ENCODE measurements around the gene RAD23A.
"Not testable (repeated sequence)": the region's sequence is repeated elsewhere in the genome, so short reads cannot be mapped to it uniquely, and the experiment has no call there.

The RAD23A gene

GRCh38 chr19:12954612-12954962 is 8.9 kb downstream of the RAD23A start:
- no peak overlapping the region for H3K4me3 ChIP-seq (ENCODE audit: low read depth, low read length)

GRCh38 chr19:12955575-12955974 is 9.9 kb downstream of the RAD23A start:
- H3K4me3 ChIP-seq (ENCODE audit: low read depth, low read length), result not testable (repeated sequence)

- H3K4me3 ChIP-seq (ENCODE audit: low read depth, low read length), result peak overlapping the region; percentile 99
These were observed 10.3 kb downstream of the RAD23A start for GRCh38 chr19:12955996-12956395.

- H3K4me3 ChIP-seq (ENCODE audit: low read depth, low read length), result peak within 1 kb of the TSS; percentile 99
These were observed 11.1 kb downstream of the RAD23A start, which contains the start of gene GADD45GIP1 for GRCh38 chr19:12956446-12957388. Gene GADD45GIP1 (minus strand): TSS chr19:12957223. CDS start chr19:12957212, 11 bp downstream.

GRCh38 chr19:12957389-12957952 is 11.8 kb downstream of the RAD23A start:
- peak overlapping the region; percentile 99 for H3K4me3 ChIP-seq (ENCODE audit: low read depth, low read length)

GRCh38 chr19:12959481-12959880 is 13.8 kb downstream of the RAD23A start:
- H3K4me3 ChIP-seq (ENCODE audit: low read depth, low read length), result no peak overlapping the region

GRCh38 chr19:12965017-12965811 is 19.6 kb downstream of the RAD23A start:
- H3K4me3 ChIP-seq (ENCODE audit: low read depth, low read length), result no peak overlapping the region

GRCh38 chr19:12965812-12966135 is 20.1 kb downstream of the RAD23A start:
- no peak overlapping the region for H3K4me3 ChIP-seq (ENCODE audit: low read depth, low read length)

- no peak overlapping the region for H3K4me3 ChIP-seq (ENCODE audit: low read depth, low read length)
These were observed 22.2 kb downstream of the RAD23A start for GRCh38 chr19:12967907-12968306.

- no peak within 1 kb of the TSS for H3K4me3 ChIP-seq (ENCODE audit: low read depth, low read length)
These were observed 23.8 kb downstream of the RAD23A start, which contains the start of gene DAND5 for GRCh38 chr19:12969292-12969988. Gene DAND5 (plus strand): TSS chr19:12969576. CDS start chr19:12969661, 85 bp downstream.

- no peak overlapping the region for H3K4me3 ChIP-seq (ENCODE audit: low read depth, low read length)
These were observed 24.6 kb downstream of the RAD23A start for GRCh38 chr19:12970070-12970820.

- H3K4me3 ChIP-seq (ENCODE audit: low read depth, low read length), result no peak overlapping the region
These were observed 27.6 kb downstream of the RAD23A start for GRCh38 chr19:12973236-12973635.

GRCh38 chr19:12974301-12975220 is 28.9 kb downstream of the RAD23A start:
- H3K4me3 ChIP-seq (ENCODE audit: low read depth, low read length), result no peak overlapping the region

GRCh38 chr19:12975221-12975741 is 29.6 kb downstream of the RAD23A start:
- H3K4me3 ChIP-seq (ENCODE audit: low read depth, low read length), result no peak overlapping the region

GRCh38 chr19:12976109-12976508 is 30.4 kb downstream of the RAD23A start:
- H3K4me3 ChIP-seq (ENCODE audit: low read depth, low read length), result not testable (repeated sequence)

- H3K4me3 ChIP-seq (ENCODE audit: low read depth, low read length), result no peak overlapping the region
These were observed 34.3 kb downstream of the RAD23A start for GRCh38 chr19:12979974-12980373.

GRCh38 chr19:12982648-12983047 is 37.0 kb downstream of the RAD23A start:
- H3K4me3 ChIP-seq (ENCODE audit: low read depth, low read length), result no peak overlapping the region

- no peak overlapping the region for H3K4me3 ChIP-seq (ENCODE audit: low read depth, low read length)
These were observed 37.4 kb downstream of the RAD23A start for GRCh38 chr19:12983091-12983490.
